SK-N-SH (cell line): ENCODE results near the gene MAP4K4. TPM values are rescaled to one million over a fixed set of nuclear protein-coding genes. Genes with fewer than 3 reads are reported as not detected.

Experiments used
- CTCF ChIA-PET: fragments of 300-600, 350-600 bp; formaldehyde crosslinking; extraction: SDS; loops from one replicate; lab custom pipeline; 2021; lab: Yijun Ruan, JAX
- POLR2A ChIA-PET: fragments of 350-600 bp; sonication (Branson Sonifier 250); formaldehyde crosslinking; extraction: SDS; loops from one replicate; lab custom pipeline; 2020; ENCODE audit warnings: antibody characterized with exemption, inconsistent platforms; lab: Yijun Ruan, JAX
- DNase-seq: peaks from one replicate; pipeline ENCODE4 v3.0.0; 2012
- H2AFZ ChIP-seq: fragments of 200-600 bp; sonication (generic); 2 replicates; pipeline ENCODE4 v1.8.1; 2016; ENCODE audit warnings: antibody characterized with exemption, mild to moderate bottlenecking, low read depth
- H3F3A ChIP-seq: fragments of 200-600 bp; sonication (generic); replicated peaks from 2 replicates; pipeline ENCODE3; 2016; ENCODE audit warnings: antibody characterized with exemption, mild to moderate bottlenecking; ENCODE audit not compliant: insufficient read depth
- H3K27ac ChIP-seq, 2 experiments: fragments of 200-500 bp in 1 of 2; fragments of 200-600 bp in 1 of 2; sonication (Bioruptor generic) in 1 of 2; sonication (generic), shearing (Covaris generic) in 1 of 2; 2 replicates each; pipeline versions ENCODE4 v1.5.1 to v1.6.1; 2014 to 2016; ENCODE audit warnings: low read depth in 2 of 2, inconsistent platforms in 1 of 2, low read length in 1 of 2, mild to moderate bottlenecking in 1 of 2, mixed read lengths in 1 of 2
- H3K27me3 ChIP-seq: fragments of 200-600 bp; sonication (generic), shearing (Covaris generic); 2 replicates; pipeline ENCODE4 v1.6.1; 2016; ENCODE audit warnings: mixed run types; ENCODE audit not compliant: insufficient read depth
- H3K36me3 ChIP-seq, 2 experiments: fragments of 200-500 bp in 1 of 2; fragments of 200-600 bp in 1 of 2; sonication (Bioruptor generic) in 1 of 2; sonication (generic) in 1 of 2; replicated peaks in 1 of 2; 2 replicates each; pipeline versions ENCODE3 to v1.5.1; 2014 to 2016; ENCODE audit warnings: low read length in 1 of 2, mild to moderate bottlenecking in 1 of 2; ENCODE audit not compliant: insufficient read depth in 2 of 2, control insufficient read depth in 1 of 2
- H3K4me1 ChIP-seq, 2 experiments: fragments of 200-500 bp in 1 of 2; fragments of 200-600 bp in 1 of 2; sonication (Bioruptor generic) in 1 of 2; sonication (generic), shearing (Covaris generic) in 1 of 2; 2 replicates each; pipeline versions ENCODE4 v1.5.1 to v1.6.1; 2014 to 2016; ENCODE audit warnings: low read depth in 1 of 2, low read length in 1 of 2, mixed run types in 1 of 2; ENCODE audit not compliant: insufficient read depth in 2 of 2, control insufficient read depth in 1 of 2
- H3K4me2 ChIP-seq: fragments of 200-600 bp; sonication (generic), shearing (Covaris generic); 2 replicates; pipeline ENCODE4 v1.6.1; 2017; ENCODE audit warnings: mixed run types
- H3K4me3 ChIP-seq, 2 experiments: fragments of 200-500 bp in 1 of 2; fragments of 200-600 bp in 1 of 2; sonication (Bioruptor generic) in 1 of 2; sonication (generic), shearing (Covaris generic) in 1 of 2; 2 replicates each; pipeline versions ENCODE4 v1.5.1 to v1.8.1; 2014 to 2016; ENCODE audit warnings: low read depth in 2 of 2, inconsistent platforms in 1 of 2, low read length in 1 of 2, mild to moderate bottlenecking in 1 of 2, mixed read lengths in 1 of 2, moderate library complexity in 1 of 2
- H3K79me2 ChIP-seq: fragments of 200-600 bp; sonication (generic); 2 replicates; pipeline ENCODE4 v1.8.1; 2017; ENCODE audit warnings: mild to moderate bottlenecking; ENCODE audit not compliant: insufficient read depth
- H3K9ac ChIP-seq: fragments of 200-600 bp; sonication (generic); 2 replicates; pipeline ENCODE4 v1.6.1; 2017; ENCODE audit warnings: mixed run types
- H3K9me2 ChIP-seq: fragments of 200-600 bp; sonication (generic); 2 replicates; pipeline ENCODE4 v1.6.1; 2017; ENCODE audit warnings: mixed run types
- H3K9me3 ChIP-seq: fragments of 200-600 bp; sonication (generic); 2 replicates; pipeline ENCODE4 v1.6.1; 2017; ENCODE audit warnings: mixed run types, mild to moderate bottlenecking, moderate library complexity
- H4K20me1 ChIP-seq: fragments of 200-600 bp; sonication (generic); 2 replicates; pipeline ENCODE4 v1.6.1; 2017; ENCODE audit warnings: mild to moderate bottlenecking, mixed run types; ENCODE audit not compliant: insufficient read depth
- CTCF ChIP-seq: fragments of 200-600 bp; sonication (generic); IDR thresholded peaks from 2 replicates; pipeline ENCODE4 v1.6.1; 2017; ENCODE audit warnings: antibody characterized with exemption, mild to moderate bottlenecking, moderate library complexity
- FOSL2 ChIP-seq: IDR thresholded peaks from 2 replicates; pipeline ENCODE4 v1.4.0; 2012; ENCODE audit warnings: low read depth, mild to moderate bottlenecking, moderate library complexity, borderline replicate concordance
- FOXJ3 ChIP-seq: sonication (generic); formaldehyde crosslinking; IDR thresholded peaks from 2 replicates; pipeline ENCODE4 v1.5.1; 2020; ENCODE audit warnings: mild to moderate bottlenecking, missing genetic modification reagents
- FOXM1 ChIP-seq: IDR thresholded peaks from 2 replicates; pipeline ENCODE4 v1.4.0; 2012; ENCODE audit warnings: low read depth, mild to moderate bottlenecking
- GABPA ChIP-seq: IDR thresholded peaks from 2 replicates; pipeline ENCODE4 v1.4.0; 2012; ENCODE audit warnings: low read depth, mild to moderate bottlenecking
- GATA2 ChIP-seq: sonication (generic); formaldehyde crosslinking; IDR thresholded peaks from 2 replicates; pipeline ENCODE4 v1.5.0; 2020; ENCODE audit warnings: mild to moderate bottlenecking, missing genetic modification reagents
- IRF3 ChIP-seq: fragments of 150-350 bp; IDR thresholded peaks from 2 replicates; pipeline ENCODE4 v1.6.1; 2016; ENCODE audit warnings: mild to moderate bottlenecking, low read depth, low read length
- MAX ChIP-seq: IDR thresholded peaks from 2 replicates; pipeline ENCODE4 v1.4.0; 2012; ENCODE audit warnings: low read depth
- NFIC ChIP-seq: IDR thresholded peaks from 2 replicates; pipeline ENCODE4 v1.4.0; 2012; ENCODE audit warnings: borderline replicate concordance
- NRF1 ChIP-seq: IDR thresholded peaks from 2 replicates; pipeline ENCODE4 v1.6.1; 2012; ENCODE audit warnings: low read depth, mild to moderate bottlenecking, low read length
- PBX3 ChIP-seq: IDR thresholded peaks from 2 replicates; pipeline ENCODE4; 2012
- POLR2AphosphoS5 ChIP-seq: IDR thresholded peaks from 2 replicates; pipeline ENCODE4 v1.6.1; 2012; ENCODE audit warnings: low read depth, low read length
- RCOR1 ChIP-seq: fragments of 150-350 bp; IDR thresholded peaks from 2 replicates; pipeline ENCODE4 v1.6.1; 2017; ENCODE audit warnings: antibody characterized with exemption, low read length
- RFX5 ChIP-seq: IDR thresholded peaks from 2 replicates; pipeline ENCODE4 v1.6.1; 2012; ENCODE audit warnings: mild to moderate bottlenecking, improper control_type of control experiment, low read length
- RXRA ChIP-seq: IDR thresholded peaks from 2 replicates; pipeline ENCODE4 v1.4.0; 2012; ENCODE audit warnings: low read depth, mild to moderate bottlenecking, borderline replicate concordance
- SMC3 ChIP-seq: IDR thresholded peaks from 2 replicates; pipeline ENCODE4 v1.6.1; 2012; ENCODE audit warnings: low read depth, low read length, improper control_type of control experiment
- TEAD4 ChIP-seq: IDR thresholded peaks from 2 replicates; pipeline ENCODE4 v1.4.0; 2012; ENCODE audit warnings: mild to moderate bottlenecking, borderline replicate concordance; ENCODE audit not compliant: insufficient read depth
- USF1 ChIP-seq: IDR thresholded peaks from 2 replicates; pipeline ENCODE4 v1.4.0; 2012; ENCODE audit warnings: low read depth, borderline replicate concordance
- ZBTB33 ChIP-seq: IDR thresholded peaks from 2 replicates; pipeline ENCODE4 v1.4.0; 2012; ENCODE audit warnings: low read depth, borderline replicate concordance
- WGBS: methylation state at CpG from one replicate; pipeline ENCODE4 v1.1.6; 2017; ENCODE audit warnings: low lambda C conversion rate; 5-methylcytosine and 5-hydroxymethylcytosine counted together
- polyA plus RNA-seq, 3 experiments: library from polyadenylated mRNA; depleted of rRNA; stranded (reverse); fragments of >200 nt; gene quantifications; 2 replicates each; pipeline ENCODE4 v1.2.3, GENCODE V29; 2012

Gene MAP4K4
- polyA plus RNA-seq, 1 of the 3 experiments (the other 2 are of a cell fraction), result 72.9 TPM

GRCh38 chr2:101895819-101896322 is 198.4 kb downstream of the MAP4K4 start (continued):
- no peak for TF ChIP-seq RXRA
- no peak for TF ChIP-seq RFX5

- TF ChIP-seq TEAD4 (no peak), RCOR1 (no peak), SMC3 (no peak), FOXJ3 (CRISPR knock-in tag) (no peak), GATA2 (CRISPR knock-in tag) (no peak), FOSL2 (no peak), ZBTB33 (no peak), PBX3 (no peak), POLR2AphosphoS5 (no peak), FOXM1 (no peak), NRF1 (no peak), IRF3 (no peak), USF1 (no peak), CTCF (no peak), NFIC (no peak), GABPA (no peak), RXRA (no peak), RFX5 (no peak), MAX (no peak)
- no peaks in the 10 kb centered on the region; a peak in 1 of 4 replicates for H3K4me1 ChIP-seq
- H2AFZ ChIP-seq, result no peak overlapping the region
- H4K20me1 ChIP-seq, result no peaks in the 10 kb centered on the region
- H3K9me2 ChIP-seq, result no peaks in the 10 kb centered on the region
- H3K79me2 ChIP-seq, result no peaks in the 10 kb centered on the region
- peaks cover 12% of the 10 kb centered on the region for H3F3A ChIP-seq
- no peaks in the 10 kb centered on the region for H3K27me3 ChIP-seq
- no peak overlapping the region for H3K4me2 ChIP-seq
- WGBS, result 100% methylated on average over 1 of the region's 1 CpG
- no peak overlapping the region for H3K9ac ChIP-seq
- no peak for DNase-seq
- POLR2A ChIA-PET, result no interaction called here
- H3K36me3 ChIP-seq, result peaks cover 34 to 41% of the 10 kb centered on the region in 2 experiments
- H3K4me3 ChIP-seq, result no peak overlapping the region
- no peak overlapping the region for H3K27ac ChIP-seq
- CTCF ChIA-PET, result interaction anchor here (0.6 to 3.2 kb wide), 2 partner anchors 13 to 33 kb away, joined by 3 to 9 read pairs; no protein-coding TSS in a partner anchor
- H3K9me3 ChIP-seq, result no peaks in the 10 kb centered on the region
Measured at GRCh38 chr2:101897301-101897700, 199.8 kb downstream of the MAP4K4 start.
